Gastrocnemius medialis (tissue), 4 donors: Measurements from ENCODE around the gene BNIP5.

Source experiments
- POLR2A ChIP-seq, 2 donors: fragments of 450-650 bp; IDR thresholded peaks; one replicate each; pipeline ENCODE4 v1.6.1; 2017; ENCODE audit warnings: antibody characterized with exemption in 2 of 2, mild to moderate bottlenecking in 2 of 2, moderate library complexity in 2 of 2
- TF ChIP-seq, protein P1 (sequence below), 5 experiments: fragments of 450-650 bp in 3 of 5; fragments of 200-600 bp in 2 of 5; sonication (generic) in 2 of 5; IDR thresholded peaks in 4 of 5; conservative IDR thresholded peaks in 1 of 5; 1 replicate in 4 of 5; 2 replicates in 1 of 5; pipeline ENCODE4 v1.5.1; 2016 to 2019; ENCODE audit warnings: antibody characterized with exemption in 5 of 5, mild to moderate bottlenecking in 3 of 5, moderate library complexity in 3 of 5

DNA sequence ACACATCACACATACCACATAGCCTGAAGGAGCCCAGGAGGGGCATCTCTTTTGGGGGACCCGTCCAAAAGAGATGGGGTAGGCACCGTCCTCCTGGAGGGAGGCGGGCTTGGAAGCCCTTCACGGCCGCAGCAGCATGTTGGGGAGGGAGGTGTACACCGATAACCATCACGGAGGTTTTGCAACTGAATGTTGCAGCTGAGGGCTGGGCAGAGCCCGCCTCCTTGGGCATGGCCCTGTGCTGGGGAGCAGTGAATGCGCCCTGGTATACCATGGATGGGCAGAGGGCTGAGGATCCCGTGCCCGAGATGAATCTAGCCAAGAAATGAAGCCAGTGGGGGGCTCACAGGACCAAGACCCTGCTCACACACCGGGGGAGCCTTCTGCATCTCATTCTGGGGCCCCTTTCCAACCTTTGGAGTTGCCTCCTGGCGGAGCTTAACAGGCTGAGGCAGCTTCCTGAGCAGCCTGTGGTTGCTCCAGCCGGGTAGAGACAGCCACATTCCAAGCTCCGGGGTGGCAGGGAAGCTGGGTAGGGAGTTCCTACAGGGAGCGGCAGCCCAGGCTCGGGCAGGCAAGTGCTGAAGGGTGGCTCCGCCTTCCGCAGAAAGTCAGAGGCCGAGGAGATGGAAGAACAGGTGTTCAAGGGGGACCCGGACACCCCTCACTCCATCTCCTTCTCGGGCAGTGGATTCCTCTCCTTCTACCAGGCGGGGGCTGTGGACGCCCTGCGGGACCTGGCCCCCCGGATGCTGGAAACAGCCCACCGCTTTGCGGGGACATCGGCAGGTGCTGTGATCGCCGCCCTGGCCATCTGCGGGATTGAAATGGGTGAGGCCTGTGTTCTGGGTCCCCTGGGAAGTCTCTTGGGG, 66.6 kb downstream of the BNIP5 start, which contains the start of gene PNPLA1:
- TF ChIP-seq, protein P1, sequence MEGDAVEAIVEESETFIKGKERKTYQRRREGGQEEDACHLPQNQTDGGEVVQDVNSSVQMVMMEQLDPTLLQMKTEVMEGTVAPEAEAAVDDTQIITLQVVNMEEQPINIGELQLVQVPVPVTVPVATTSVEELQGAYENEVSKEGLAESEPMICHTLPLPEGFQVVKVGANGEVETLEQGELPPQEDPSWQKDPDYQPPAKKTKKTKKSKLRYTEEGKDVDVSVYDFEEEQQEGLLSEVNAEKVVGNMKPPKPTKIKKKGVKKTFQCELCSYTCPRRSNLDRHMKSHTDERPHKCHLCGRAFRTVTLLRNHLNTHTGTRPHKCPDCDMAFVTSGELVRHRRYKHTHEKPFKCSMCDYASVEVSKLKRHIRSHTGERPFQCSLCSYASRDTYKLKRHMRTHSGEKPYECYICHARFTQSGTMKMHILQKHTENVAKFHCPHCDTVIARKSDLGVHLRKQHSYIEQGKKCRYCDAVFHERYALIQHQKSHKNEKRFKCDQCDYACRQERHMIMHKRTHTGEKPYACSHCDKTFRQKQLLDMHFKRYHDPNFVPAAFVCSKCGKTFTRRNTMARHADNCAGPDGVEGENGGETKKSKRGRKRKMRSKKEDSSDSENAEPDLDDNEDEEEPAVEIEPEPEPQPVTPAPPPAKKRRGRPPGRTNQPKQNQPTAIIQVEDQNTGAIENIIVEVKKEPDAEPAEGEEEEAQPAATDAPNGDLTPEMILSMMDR (IDR thresholded peaks at IDR 0.05 in 4 of 5, conservative IDR thresholded peaks at IDR 0.05 in 1 of 5): no peak
- no peak for TF ChIP-seq POLR2A (IDR thresholded peaks at IDR 0.05)
